ENCODE data around the gene AP5Z1.

DNA sequence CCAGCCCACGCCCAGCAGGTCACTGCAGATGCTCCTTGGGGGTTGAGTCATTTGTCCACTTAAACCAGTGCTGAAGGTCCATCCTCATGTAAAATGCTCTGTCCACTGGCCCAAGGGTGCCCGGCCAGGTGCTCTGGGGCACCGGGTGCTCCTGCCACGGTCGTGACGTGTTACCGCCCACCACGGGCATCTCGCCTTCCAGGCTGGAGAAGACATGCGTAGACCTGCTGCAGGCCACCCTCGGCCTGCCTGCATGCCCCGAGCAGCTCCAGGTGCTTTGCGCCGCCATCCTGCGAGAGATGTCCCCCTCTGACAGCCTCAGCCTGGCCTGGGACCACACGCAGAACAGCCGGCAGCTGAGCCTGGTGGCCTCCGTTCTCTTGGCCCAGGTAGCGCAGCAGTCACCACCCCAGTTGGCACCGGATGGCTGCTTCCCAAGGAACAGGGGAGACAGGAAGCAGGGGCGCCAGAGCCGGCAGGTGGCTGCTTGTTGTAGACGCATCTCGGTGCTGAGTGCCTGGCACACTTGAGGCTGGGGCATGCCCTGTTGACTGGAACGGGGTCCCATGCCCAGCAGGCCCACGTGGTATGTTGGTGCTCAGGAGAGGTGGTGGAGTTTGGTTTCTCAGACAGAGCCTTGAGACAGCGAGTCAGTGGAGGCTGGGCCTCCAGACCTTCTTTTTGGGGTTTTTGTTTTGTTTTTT is 6.1 kb downstream of the AP5Z1 start:
- TF ChIP-seq, protein P1, sequence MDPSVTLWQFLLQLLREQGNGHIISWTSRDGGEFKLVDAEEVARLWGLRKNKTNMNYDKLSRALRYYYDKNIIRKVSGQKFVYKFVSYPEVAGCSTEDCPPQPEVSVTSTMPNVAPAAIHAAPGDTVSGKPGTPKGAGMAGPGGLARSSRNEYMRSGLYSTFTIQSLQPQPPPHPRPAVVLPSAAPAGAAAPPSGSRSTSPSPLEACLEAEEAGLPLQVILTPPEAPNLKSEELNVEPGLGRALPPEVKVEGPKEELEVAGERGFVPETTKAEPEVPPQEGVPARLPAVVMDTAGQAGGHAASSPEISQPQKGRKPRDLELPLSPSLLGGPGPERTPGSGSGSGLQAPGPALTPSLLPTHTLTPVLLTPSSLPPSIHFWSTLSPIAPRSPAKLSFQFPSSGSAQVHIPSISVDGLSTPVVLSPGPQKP (IDR thresholded peaks at IDR 0.05; ENCODE audit: borderline replicate concordance, low read depth, low read length), result no peak
- TF ChIP-seq, protein P2, sequence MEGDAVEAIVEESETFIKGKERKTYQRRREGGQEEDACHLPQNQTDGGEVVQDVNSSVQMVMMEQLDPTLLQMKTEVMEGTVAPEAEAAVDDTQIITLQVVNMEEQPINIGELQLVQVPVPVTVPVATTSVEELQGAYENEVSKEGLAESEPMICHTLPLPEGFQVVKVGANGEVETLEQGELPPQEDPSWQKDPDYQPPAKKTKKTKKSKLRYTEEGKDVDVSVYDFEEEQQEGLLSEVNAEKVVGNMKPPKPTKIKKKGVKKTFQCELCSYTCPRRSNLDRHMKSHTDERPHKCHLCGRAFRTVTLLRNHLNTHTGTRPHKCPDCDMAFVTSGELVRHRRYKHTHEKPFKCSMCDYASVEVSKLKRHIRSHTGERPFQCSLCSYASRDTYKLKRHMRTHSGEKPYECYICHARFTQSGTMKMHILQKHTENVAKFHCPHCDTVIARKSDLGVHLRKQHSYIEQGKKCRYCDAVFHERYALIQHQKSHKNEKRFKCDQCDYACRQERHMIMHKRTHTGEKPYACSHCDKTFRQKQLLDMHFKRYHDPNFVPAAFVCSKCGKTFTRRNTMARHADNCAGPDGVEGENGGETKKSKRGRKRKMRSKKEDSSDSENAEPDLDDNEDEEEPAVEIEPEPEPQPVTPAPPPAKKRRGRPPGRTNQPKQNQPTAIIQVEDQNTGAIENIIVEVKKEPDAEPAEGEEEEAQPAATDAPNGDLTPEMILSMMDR (conservative IDR thresholded peaks at IDR 0.05; ENCODE audit: low read depth, low read length), result no peak
- TF ChIP-seq CEBPB (IDR thresholded peaks at IDR 0.05; ENCODE audit: low read depth, low read length) (no peak), POLR2A (IDR thresholded peaks at IDR 0.05; ENCODE audit: low read depth, low read length) (no peak), NFE2L2 (IDR thresholded peaks at IDR 0.05; ENCODE audit: low read depth, low read length) (no peak), CHD1 (IDR thresholded peaks at IDR 0.05; ENCODE audit: low read depth, low read length) (no peak), MAFK (IDR thresholded peaks at IDR 0.05; ENCODE audit: low read depth, low read length) (no peak), USF2 (IDR thresholded peaks at IDR 0.05; ENCODE audit: low read depth, low read length) (no peak), SMC3 (IDR thresholded peaks at IDR 0.05; ENCODE audit: low read depth, low read length) (no peak), RCOR1 (IDR thresholded peaks at IDR 0.05; ENCODE audit: insufficient replicate concordance, low read length) (no peak), FOS (IDR thresholded peaks at IDR 0.05; ENCODE audit: low read depth, low read length) (no peak), RFX5 (IDR thresholded peaks at IDR 0.05; ENCODE audit: low read depth, low read length) (no peak)
